HEK293 (cell line): ENCODE data around the gene DNAJC30.

Source experiments
- KLF10 ChIP-seq: fragments of 450-650 bp; IDR thresholded peaks from 2 replicates; pipeline ENCODE4 v1.5.1; 2018; ENCODE audit warnings: missing biosample characterization, mild to moderate bottlenecking, missing genetic modification characterization
- KLF8 ChIP-seq: fragments of 450-650 bp; formaldehyde crosslinking; IDR thresholded peaks from 2 replicates; pipeline ENCODE4 v1.5.1; 2016; ENCODE audit warnings: missing biosample characterization, missing genetic modification characterization
- ZBTB8A ChIP-seq: fragments of 450-650 bp; formaldehyde crosslinking; IDR thresholded peaks from 2 replicates; pipeline ENCODE4 v1.5.1; 2016; ENCODE audit warnings: missing biosample characterization, missing genetic modification characterization
- ZFP37 ChIP-seq: fragments of 450-650 bp; formaldehyde crosslinking; IDR thresholded peaks from 2 replicates; pipeline ENCODE4 v1.5.1; 2016; ENCODE audit warnings: missing biosample characterization, missing genetic modification characterization
- ZNF350 ChIP-seq: fragments of 450-650 bp; formaldehyde crosslinking; IDR thresholded peaks from 2 replicates; pipeline ENCODE4 v1.5.0; 2017; ENCODE audit warnings: missing biosample characterization, mild to moderate bottlenecking, missing genetic modification characterization
- TF ChIP-seq, protein P1 (sequence below): fragments of 450-650 bp; formaldehyde crosslinking; IDR thresholded peaks from 2 replicates; pipeline ENCODE4 v1.5.1; 2016; ENCODE audit warnings: missing biosample characterization, missing genetic modification characterization
- TF ChIP-seq, protein P2 (sequence below): fragments of 450-650 bp; formaldehyde crosslinking; IDR thresholded peaks from 2 replicates; pipeline ENCODE4 v1.5.1; 2016; ENCODE audit warnings: missing biosample characterization, missing genetic modification characterization

DNA sequence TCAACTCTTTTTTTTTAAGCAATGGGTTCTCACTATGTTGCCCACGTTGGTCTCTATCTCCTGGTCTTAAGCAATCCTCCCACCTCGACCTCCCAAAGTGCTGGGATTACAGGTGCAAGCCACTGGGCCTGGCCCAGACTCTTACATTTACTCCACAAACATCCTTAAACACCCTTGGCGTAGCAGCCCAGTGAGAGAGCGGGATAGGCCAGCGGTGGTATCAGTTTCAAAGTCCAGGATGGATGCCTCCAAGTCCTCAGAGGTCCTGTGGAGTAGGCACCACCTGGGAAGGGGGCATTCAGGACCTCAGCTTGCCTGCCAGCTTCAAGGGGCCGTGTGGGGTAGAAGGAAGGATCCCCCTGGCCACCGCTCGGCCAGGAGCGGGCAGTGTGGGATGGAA is 33.7 kb downstream of the DNAJC30 start:
- TF ChIP-seq ZFP37 (tag by site-specific recombination) = no peak
- TF ChIP-seq, protein P1, sequence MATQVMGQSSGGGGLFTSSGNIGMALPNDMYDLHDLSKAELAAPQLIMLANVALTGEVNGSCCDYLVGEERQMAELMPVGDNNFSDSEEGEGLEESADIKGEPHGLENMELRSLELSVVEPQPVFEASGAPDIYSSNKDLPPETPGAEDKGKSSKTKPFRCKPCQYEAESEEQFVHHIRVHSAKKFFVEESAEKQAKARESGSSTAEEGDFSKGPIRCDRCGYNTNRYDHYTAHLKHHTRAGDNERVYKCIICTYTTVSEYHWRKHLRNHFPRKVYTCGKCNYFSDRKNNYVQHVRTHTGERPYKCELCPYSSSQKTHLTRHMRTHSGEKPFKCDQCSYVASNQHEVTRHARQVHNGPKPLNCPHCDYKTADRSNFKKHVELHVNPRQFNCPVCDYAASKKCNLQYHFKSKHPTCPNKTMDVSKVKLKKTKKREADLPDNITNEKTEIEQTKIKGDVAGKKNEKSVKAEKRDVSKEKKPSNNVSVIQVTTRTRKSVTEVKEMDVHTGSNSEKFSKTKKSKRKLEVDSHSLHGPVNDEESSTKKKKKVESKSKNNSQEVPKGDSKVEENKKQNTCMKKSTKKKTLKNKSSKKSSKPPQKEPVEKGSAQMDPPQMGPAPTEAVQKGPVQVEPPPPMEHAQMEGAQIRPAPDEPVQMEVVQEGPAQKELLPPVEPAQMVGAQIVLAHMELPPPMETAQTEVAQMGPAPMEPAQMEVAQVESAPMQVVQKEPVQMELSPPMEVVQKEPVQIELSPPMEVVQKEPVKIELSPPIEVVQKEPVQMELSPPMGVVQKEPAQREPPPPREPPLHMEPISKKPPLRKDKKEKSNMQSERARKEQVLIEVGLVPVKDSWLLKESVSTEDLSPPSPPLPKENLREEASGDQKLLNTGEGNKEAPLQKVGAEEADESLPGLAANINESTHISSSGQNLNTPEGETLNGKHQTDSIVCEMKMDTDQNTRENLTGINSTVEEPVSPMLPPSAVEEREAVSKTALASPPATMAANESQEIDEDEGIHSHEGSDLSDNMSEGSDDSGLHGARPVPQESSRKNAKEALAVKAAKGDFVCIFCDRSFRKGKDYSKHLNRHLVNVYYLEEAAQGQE (tag by site-specific recombination) = no peak
- TF ChIP-seq ZBTB8A (tag by site-specific recombination) = no peak
- TF ChIP-seq ZNF350 = no peak
- TF ChIP-seq, protein P2, sequence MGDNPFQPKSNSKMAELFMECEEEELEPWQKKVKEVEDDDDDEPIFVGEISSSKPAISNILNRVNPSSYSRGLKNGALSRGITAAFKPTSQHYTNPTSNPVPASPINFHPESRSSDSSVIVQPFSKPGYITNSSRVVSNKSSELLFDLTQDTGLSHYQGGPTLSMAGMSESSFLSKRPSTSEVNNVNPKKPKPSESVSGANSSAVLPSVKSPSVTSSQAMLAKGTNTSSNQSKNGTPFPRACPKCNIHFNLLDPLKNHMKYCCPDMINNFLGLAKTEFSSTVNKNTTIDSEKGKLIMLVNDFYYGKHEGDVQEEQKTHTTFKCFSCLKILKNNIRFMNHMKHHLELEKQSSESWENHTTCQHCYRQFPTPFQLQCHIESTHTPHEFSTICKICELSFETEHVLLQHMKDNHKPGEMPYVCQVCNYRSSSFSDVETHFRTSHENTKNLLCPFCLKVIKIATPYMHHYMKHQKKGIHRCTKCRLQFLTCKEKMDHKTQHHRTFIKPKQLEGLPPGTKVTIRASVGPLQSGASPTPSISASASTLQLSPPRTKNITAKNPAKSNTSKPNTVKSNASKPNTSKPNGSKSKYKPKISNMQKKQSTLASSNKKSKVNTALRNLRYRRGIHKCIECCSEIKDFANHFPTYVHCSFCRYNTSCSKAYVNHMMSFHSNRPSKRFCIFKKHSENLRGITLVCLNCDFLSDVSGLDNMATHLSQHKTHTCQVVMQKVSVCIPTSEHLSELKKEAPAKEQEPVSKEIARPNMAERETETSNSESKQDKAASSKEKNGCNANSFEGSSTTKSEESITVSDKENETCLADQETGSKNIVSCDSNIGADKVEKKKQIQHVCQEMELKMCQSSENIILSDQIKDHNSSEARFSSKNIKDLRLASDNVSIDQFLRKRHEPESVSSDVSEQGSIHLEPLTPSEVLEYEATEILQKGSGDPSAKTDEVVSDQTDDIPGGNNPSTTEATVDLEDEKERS (tag by site-specific recombination) = no peak
- no peak for TF ChIP-seq KLF10 (tag by site-specific recombination)
- no peak for TF ChIP-seq KLF8 (tag by site-specific recombination)
